Midbrain (tissue), 1 donor: ENCODE results near the gene SLC22A2.
A peak's percentile ranks its signal among the peaks of the same experiment; 100 is the strongest.
"Not testable (repeated sequence)": the region's sequence is repeated elsewhere in the genome, so short reads cannot be mapped to it uniquely, and the experiment has no call there.

Experiments used
- DNase-seq: peaks from one replicate; lab custom pipeline; 2025; lab: John Stamatoyannopoulos, UW

Gene SLC22A2

GRCh38 chr6:160258346-160259142 lies at the start of gene SLC22A2:
SLC22A2 (minus strand) TSS chr6:160258821; CDS start chr6:160258757, 64 bp downstream.
- no peak for DNase-seq

- DNase-seq = peak; percentile 27
Observed at GRCh38 chr6:160305926-160306713, 47.5 kb upstream of the SLC22A2 start.

- no peak for DNase-seq
Observed at GRCh38 chr6:160303806-160304205, 45.2 kb upstream of the SLC22A2 start.

- DNase-seq = not testable (repeated sequence)
Observed at GRCh38 chr6:160302431-160303082, 43.9 kb upstream of the SLC22A2 start.

- no peak for DNase-seq
Observed at GRCh38 chr6:160301339-160301738, 42.7 kb upstream of the SLC22A2 start.

- no peak for DNase-seq
Observed at GRCh38 chr6:160300076-160300695, 41.6 kb upstream of the SLC22A2 start.

GRCh38 chr6:160299559-160299958 lies 40.9 kb upstream of the SLC22A2 start:
- DNase-seq = no peak

- no peak for DNase-seq
Observed at GRCh38 chr6:160298121-160298520, 39.5 kb upstream of the SLC22A2 start.

GRCh38 chr6:160297310-160297709 lies 38.7 kb upstream of the SLC22A2 start:
- DNase-seq = no peak

- no peak for DNase-seq
Observed at GRCh38 chr6:160293844-160294243, 35.2 kb upstream of the SLC22A2 start.

GRCh38 chr6:160285541-160286105 lies 27.0 kb upstream of the SLC22A2 start:
- DNase-seq = no peak

- no peak for DNase-seq
Observed at GRCh38 chr6:160284575-160284974, 26.0 kb upstream of the SLC22A2 start.

GRCh38 chr6:160282444-160282843 lies 23.8 kb upstream of the SLC22A2 start:
- no peak for DNase-seq

GRCh38 chr6:160279850-160280249 lies 21.2 kb upstream of the SLC22A2 start:
- DNase-seq = no peak

GRCh38 chr6:160278786-160279310 lies 20.2 kb upstream of the SLC22A2 start:
- no peak for DNase-seq

- DNase-seq = no peak
Observed at GRCh38 chr6:160278311-160278710, 19.7 kb upstream of the SLC22A2 start.

GRCh38 chr6:160277546-160277945 lies 18.9 kb upstream of the SLC22A2 start:
- DNase-seq = no peak

- DNase-seq = no peak
Observed at GRCh38 chr6:160277144-160277543, 18.5 kb upstream of the SLC22A2 start.

- no peak for DNase-seq
Observed at GRCh38 chr6:160276126-160276525, 17.5 kb upstream of the SLC22A2 start.

- DNase-seq = peak; percentile 73
Observed at GRCh38 chr6:160275511-160276003, 16.9 kb upstream of the SLC22A2 start.

GRCh38 chr6:160274871-160275510 lies 16.4 kb upstream of the SLC22A2 start:
- DNase-seq = peak; percentile 75
